Hepatocyte (in vitro differentiated cells): ENCODE data around the gene OR5AK2. TPM values are rescaled to one million over a fixed set of nuclear protein-coding genes. Genes with fewer than 3 reads are reported as not detected.

ENCODE experiments used
- DNase-seq: peaks from one replicate; pipeline ENCODE4 v3.0.0-alpha.2; 2016; ENCODE audit warnings: low spot score
- H2AFZ ChIP-seq: fragments of 200-600 bp; sonication (generic); 2 replicates; pipeline ENCODE4 v1.6.0; 2016; ENCODE audit warnings: antibody characterized with exemption, mild to moderate bottlenecking
- H3K27ac ChIP-seq: fragments of 200-600 bp; sonication (generic); 2 replicates; pipeline ENCODE4 v1.5.1; 2016; ENCODE audit warnings: mild to moderate bottlenecking
- H3K27me3 ChIP-seq: fragments of 200-600 bp; sonication (generic); 2 replicates; pipeline ENCODE4 v1.6.1; 2016
- H3K36me3 ChIP-seq: fragments of 200-600 bp; sonication (generic); replicated peaks from 2 replicates; pipeline ENCODE4 v1.5.1; 2016; ENCODE audit warnings: low read depth; ENCODE audit not compliant: insufficient read depth
- H3K4me1 ChIP-seq: fragments of 200-600 bp; sonication (generic); 2 replicates; pipeline ENCODE4 v1.5.1; 2016; ENCODE audit warnings: mild to moderate bottlenecking, moderate library complexity; ENCODE audit not compliant: insufficient read depth
- H3K4me2 ChIP-seq: fragments of 200-600 bp; sonication (generic); 2 replicates; pipeline ENCODE4 v1.6.0; 2016
- H3K4me3 ChIP-seq: fragments of 200-600 bp; sonication (generic); 2 replicates; pipeline ENCODE4 v1.5.1; 2016; ENCODE audit warnings: mild to moderate bottlenecking
- H3K79me2 ChIP-seq: fragments of 200-600 bp; sonication (generic); 2 replicates; pipeline ENCODE4 v1.6.0; 2017; ENCODE audit warnings: mild to moderate bottlenecking
- H3K9me2 ChIP-seq: fragments of 200-600 bp; sonication (generic); replicated peaks from 2 replicates; pipeline ENCODE4 v1.6.0; 2017; ENCODE audit warnings: mild to moderate bottlenecking; ENCODE audit not compliant: insufficient read depth
- H3K9me3 ChIP-seq: fragments of 200-600 bp; sonication (generic); 2 replicates; pipeline ENCODE4 v1.5.1; 2016; ENCODE audit warnings: low read depth, mild to moderate bottlenecking
- H4K20me1 ChIP-seq: fragments of 200-600 bp; sonication (generic); 2 replicates; pipeline ENCODE4 v1.6.0; 2016; ENCODE audit warnings: mild to moderate bottlenecking; ENCODE audit not compliant: insufficient read depth, poor library complexity, severe bottlenecking
- EZH2 ChIP-seq: fragments of 200-600 bp; sonication (generic); IDR thresholded peaks from 2 replicates; pipeline ENCODE4 v1.6.1; 2016; ENCODE audit warnings: antibody characterized with exemption, mild to moderate bottlenecking, borderline replicate concordance
- EZH2phosphoT487 ChIP-seq: fragments of 200-600 bp; sonication (generic); IDR thresholded peaks from one replicate; pipeline ENCODE4 v1.6.1; 2018; ENCODE audit warnings: antibody characterized with exemption, mild to moderate bottlenecking, low read depth, moderate library complexity; ENCODE audit not compliant: unreplicated experiment, severe bottlenecking
- whole genome bisulfite sequencing: methylation state at CpG from one replicate; pipeline ENCODE4 v1.1.6; 2016; ENCODE audit warnings: low lambda C conversion rate; ENCODE audit errors: missing lambda C conversion rate; 5-methylcytosine and 5-hydroxymethylcytosine counted together
- polyA plus RNA-seq: library from polyadenylated mRNA; unstranded; fragments of >200 nt; fragmentation: Nextera tagmentation; extraction: Ambion mirVana; gene quantifications from 2 replicates; pipeline ENCODE4 v1.2.1, GENCODE V29; 2016
- total RNA-seq: library from RNA; depleted of rRNA; stranded (reverse); fragments of >200 nt; gene quantifications from 2 replicates; pipeline ENCODE4 v1.2.3, GENCODE V29; 2014
- TF ChIP-seq, protein P1 (sequence below): fragments of 200-600 bp; sonication (generic); IDR thresholded peaks from 2 replicates; pipeline ENCODE4 v1.5.1; 2016; ENCODE audit warnings: antibody characterized with exemption, mild to moderate bottlenecking; ENCODE audit not compliant: poor library complexity

Gene OR5AK2
- total and polyA plus RNA-seq, 2 experiments from 2014 or later: not detected

DNA sequence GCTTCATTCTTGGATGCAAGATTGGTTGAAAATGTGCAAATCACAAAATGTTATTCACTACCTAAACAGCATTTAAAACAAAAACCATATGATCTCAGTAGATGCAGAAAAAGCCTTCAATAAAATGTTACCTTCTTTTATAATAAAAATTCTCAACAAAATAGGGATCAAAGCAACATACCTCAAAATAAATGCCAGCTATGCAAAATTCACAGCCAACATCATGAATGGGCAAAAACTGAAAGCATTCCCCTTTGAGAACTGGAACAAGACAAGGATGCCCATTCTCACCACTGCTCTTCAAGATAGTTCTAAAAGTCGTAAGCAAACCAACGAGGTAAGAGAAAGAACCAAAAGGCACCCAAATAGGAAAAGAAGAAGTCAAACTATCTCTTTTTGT is 2.0 kb downstream of the OR5AK2 start:
- Histone ChIP-seq H3K79me2 (no peaks in the 10 kb centered on the region), H3K27me3 (no peaks in the 10 kb centered on the region), H3K4me3 (no peak overlapping the region), H3K9me3 (no peaks in the 10 kb centered on the region), H3K4me2 (no peak overlapping the region), H3K4me1 (no peaks in the 10 kb centered on the region), H3K27ac (no peak overlapping the region), H4K20me1 (no peaks in the 10 kb centered on the region), H2AFZ (no peak overlapping the region), H3K9me2 (no peaks in the 10 kb centered on the region), H3K36me3 (no peaks in the 10 kb centered on the region)
- WGBS: 79% methylated on average over 2 of the region's 2 CpGs
- no peak for DNase-seq
- no peak for TF ChIP-seq EZH2phosphoT487
- TF ChIP-seq, protein P1, sequence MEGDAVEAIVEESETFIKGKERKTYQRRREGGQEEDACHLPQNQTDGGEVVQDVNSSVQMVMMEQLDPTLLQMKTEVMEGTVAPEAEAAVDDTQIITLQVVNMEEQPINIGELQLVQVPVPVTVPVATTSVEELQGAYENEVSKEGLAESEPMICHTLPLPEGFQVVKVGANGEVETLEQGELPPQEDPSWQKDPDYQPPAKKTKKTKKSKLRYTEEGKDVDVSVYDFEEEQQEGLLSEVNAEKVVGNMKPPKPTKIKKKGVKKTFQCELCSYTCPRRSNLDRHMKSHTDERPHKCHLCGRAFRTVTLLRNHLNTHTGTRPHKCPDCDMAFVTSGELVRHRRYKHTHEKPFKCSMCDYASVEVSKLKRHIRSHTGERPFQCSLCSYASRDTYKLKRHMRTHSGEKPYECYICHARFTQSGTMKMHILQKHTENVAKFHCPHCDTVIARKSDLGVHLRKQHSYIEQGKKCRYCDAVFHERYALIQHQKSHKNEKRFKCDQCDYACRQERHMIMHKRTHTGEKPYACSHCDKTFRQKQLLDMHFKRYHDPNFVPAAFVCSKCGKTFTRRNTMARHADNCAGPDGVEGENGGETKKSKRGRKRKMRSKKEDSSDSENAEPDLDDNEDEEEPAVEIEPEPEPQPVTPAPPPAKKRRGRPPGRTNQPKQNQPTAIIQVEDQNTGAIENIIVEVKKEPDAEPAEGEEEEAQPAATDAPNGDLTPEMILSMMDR: no peak
- no peak for TF ChIP-seq EZH2

- H3K36me3 ChIP-seq: no peaks in the 10 kb centered on the region
- no peaks in the 10 kb centered on the region for H3K79me2 ChIP-seq
- no peaks in the 10 kb centered on the region for H3K27me3 ChIP-seq
- no peak for TF ChIP-seq EZH2phosphoT487
- TF ChIP-seq, protein P1: no peak
- no peaks in the 10 kb centered on the region for H3K4me1 ChIP-seq
- H3K4me2 ChIP-seq: no peak overlapping the region
- H3K9me2 ChIP-seq: no peaks in the 10 kb centered on the region
- H4K20me1 ChIP-seq: no peaks in the 10 kb centered on the region
- no peak overlapping the region for H2AFZ ChIP-seq
- no peak overlapping the region for H3K4me3 ChIP-seq
- no peak for DNase-seq
- no peak overlapping the region for H3K27ac ChIP-seq
- H3K9me3 ChIP-seq: no peaks in the 10 kb centered on the region
Observed at GRCh38 chr11:56994532-56994931, 5.8 kb downstream of the OR5AK2 start.

DNA sequence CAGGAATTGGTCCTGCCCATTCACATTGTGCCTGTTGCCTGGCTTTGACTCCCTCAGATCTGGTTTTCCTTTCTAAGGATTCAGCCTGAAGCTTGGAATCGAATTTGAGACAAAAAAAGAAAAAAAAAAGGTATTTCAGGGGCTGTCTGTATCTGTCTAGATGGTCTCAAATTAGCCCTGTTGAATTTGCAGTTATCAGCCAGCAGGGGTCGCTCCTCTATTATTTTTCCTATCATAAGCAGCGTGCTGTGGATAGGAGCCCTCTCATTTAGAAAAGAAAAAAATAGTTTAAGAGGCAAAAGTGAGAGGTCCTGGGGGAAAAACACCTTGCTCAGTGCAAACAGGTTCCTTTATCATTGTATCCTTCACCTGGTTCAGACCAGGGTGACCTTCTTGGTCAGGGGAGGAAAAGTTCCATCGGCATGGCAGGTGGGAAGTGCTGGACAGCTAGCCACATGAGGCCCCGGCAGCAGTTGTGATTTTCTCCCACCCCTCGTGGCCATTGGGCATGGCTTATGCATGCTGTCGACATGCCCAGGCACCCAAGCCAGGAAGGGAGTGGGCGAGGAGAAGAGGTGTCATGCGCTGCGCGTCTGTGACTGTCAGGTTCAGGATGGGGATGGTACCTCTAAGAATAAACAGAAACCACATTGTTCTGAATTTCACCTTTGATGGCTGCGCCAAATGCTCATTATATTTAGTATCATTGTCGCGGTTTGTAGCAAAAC is 13.1 kb downstream of the OR5AK2 start:
- Histone ChIP-seq H3K4me3 (no peak overlapping the region), H3K9me3 (no peaks in the 10 kb centered on the region), H3K4me2 (no peak overlapping the region), H3K27ac (no peak overlapping the region), H2AFZ (no peak overlapping the region), H3K4me1 (no peaks in the 10 kb centered on the region), H3K9me2 (no peaks in the 10 kb centered on the region), H4K20me1 (no peaks in the 10 kb centered on the region), H3K27me3 (no peaks in the 10 kb centered on the region), H3K79me2 (no peaks in the 10 kb centered on the region), H3K36me3 (no peaks in the 10 kb centered on the region)
- TF ChIP-seq, protein P1: peak; percentile 19
- TF ChIP-seq EZH2 (no peak), EZH2phosphoT487 (no peak)
- no peak for DNase-seq
- WGBS: 84% methylated on average over 14 of the region's 14 CpGs

GRCh38 chr11:57008373-57008772 is 19.7 kb downstream of the OR5AK2 start:
- H3K4me3 ChIP-seq: no peak overlapping the region
- no peaks in the 10 kb centered on the region for H3K9me2 ChIP-seq
- no peaks in the 10 kb centered on the region for H3K4me1 ChIP-seq

More at GRCh38 chr11:57008373-57008772, 19.7 kb downstream of the OR5AK2 start:
- no peak overlapping the region for H2AFZ ChIP-seq
- no peak overlapping the region for H3K27ac ChIP-seq
- H3K9me3 ChIP-seq: no peaks in the 10 kb centered on the region
- no peak for DNase-seq
- no peak overlapping the region for H3K4me2 ChIP-seq
- H3K36me3 ChIP-seq: no peaks in the 10 kb centered on the region
- H3K27me3 ChIP-seq: no peaks in the 10 kb centered on the region
- H4K20me1 ChIP-seq: no peaks in the 10 kb centered on the region
- TF ChIP-seq EZH2phosphoT487 (no peak), EZH2 (no peak)
- TF ChIP-seq, protein P1: no peak
- 80% methylated on average over 3 of the region's 3 CpGs for WGBS
- H3K79me2 ChIP-seq: no peaks in the 10 kb centered on the region
